PC-9 (cell line): ENCODE data around the gene ITPRIPL2.

ENCODE experiments used
- EZH2 ChIP-seq: fragments of 200-600 bp; sonication (generic); IDR thresholded peaks from 2 replicates; pipeline ENCODE4 v1.8.0; 2017; ENCODE audit warnings: antibody characterized with exemption, low read depth
- TF ChIP-seq, protein P1 (sequence below): fragments of 200-600 bp; sonication (generic); conservative IDR thresholded peaks from 2 replicates; pipeline ENCODE4 v1.6.1; 2017; ENCODE audit warnings: mixed run types, antibody characterized with exemption, mild to moderate bottlenecking, moderate library complexity

DNA sequence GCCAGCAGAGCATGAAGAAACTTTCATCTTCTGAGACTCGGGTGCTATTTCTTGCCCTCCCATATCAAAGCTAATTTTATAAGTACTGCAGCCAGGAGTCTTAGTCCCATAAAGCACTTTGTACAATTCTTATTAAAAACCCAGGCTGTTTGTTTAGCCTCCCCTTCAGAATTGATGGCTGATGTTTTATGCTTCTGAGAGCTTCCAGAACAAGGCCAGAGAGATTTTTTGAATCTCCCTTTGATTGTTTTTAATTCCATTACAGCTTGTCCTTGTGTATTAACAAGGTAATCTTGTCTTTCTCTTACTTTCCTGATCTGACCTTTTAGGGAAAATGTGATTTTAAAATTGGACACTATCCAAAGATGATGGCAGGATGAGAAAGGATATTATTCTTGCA, 30.1 kb upstream of the ITPRIPL2 start:
- TF ChIP-seq, protein P1, sequence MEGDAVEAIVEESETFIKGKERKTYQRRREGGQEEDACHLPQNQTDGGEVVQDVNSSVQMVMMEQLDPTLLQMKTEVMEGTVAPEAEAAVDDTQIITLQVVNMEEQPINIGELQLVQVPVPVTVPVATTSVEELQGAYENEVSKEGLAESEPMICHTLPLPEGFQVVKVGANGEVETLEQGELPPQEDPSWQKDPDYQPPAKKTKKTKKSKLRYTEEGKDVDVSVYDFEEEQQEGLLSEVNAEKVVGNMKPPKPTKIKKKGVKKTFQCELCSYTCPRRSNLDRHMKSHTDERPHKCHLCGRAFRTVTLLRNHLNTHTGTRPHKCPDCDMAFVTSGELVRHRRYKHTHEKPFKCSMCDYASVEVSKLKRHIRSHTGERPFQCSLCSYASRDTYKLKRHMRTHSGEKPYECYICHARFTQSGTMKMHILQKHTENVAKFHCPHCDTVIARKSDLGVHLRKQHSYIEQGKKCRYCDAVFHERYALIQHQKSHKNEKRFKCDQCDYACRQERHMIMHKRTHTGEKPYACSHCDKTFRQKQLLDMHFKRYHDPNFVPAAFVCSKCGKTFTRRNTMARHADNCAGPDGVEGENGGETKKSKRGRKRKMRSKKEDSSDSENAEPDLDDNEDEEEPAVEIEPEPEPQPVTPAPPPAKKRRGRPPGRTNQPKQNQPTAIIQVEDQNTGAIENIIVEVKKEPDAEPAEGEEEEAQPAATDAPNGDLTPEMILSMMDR, result no peak
- no peak for TF ChIP-seq EZH2
